Gastrocnemius medialis (tissue), 4 donors: ENCODE data around the gene CD22.

Experiments
- POLR2A ChIP-seq, 2 donors: fragments of 450-650 bp; IDR thresholded peaks; one replicate each; pipeline ENCODE4 v1.6.1; 2017; ENCODE audit warnings: antibody characterized with exemption in 2 of 2, mild to moderate bottlenecking in 2 of 2, moderate library complexity in 2 of 2
- TF ChIP-seq, protein P1 (sequence below), 5 experiments: fragments of 450-650 bp in 3 of 5; fragments of 200-600 bp in 2 of 5; sonication (generic) in 2 of 5; IDR thresholded peaks in 4 of 5; conservative IDR thresholded peaks in 1 of 5; 1 replicate in 4 of 5; 2 replicates in 1 of 5; pipeline ENCODE4 v1.5.1; 2016 to 2019; ENCODE audit warnings: antibody characterized with exemption in 5 of 5, mild to moderate bottlenecking in 3 of 5, moderate library complexity in 3 of 5

DNA sequence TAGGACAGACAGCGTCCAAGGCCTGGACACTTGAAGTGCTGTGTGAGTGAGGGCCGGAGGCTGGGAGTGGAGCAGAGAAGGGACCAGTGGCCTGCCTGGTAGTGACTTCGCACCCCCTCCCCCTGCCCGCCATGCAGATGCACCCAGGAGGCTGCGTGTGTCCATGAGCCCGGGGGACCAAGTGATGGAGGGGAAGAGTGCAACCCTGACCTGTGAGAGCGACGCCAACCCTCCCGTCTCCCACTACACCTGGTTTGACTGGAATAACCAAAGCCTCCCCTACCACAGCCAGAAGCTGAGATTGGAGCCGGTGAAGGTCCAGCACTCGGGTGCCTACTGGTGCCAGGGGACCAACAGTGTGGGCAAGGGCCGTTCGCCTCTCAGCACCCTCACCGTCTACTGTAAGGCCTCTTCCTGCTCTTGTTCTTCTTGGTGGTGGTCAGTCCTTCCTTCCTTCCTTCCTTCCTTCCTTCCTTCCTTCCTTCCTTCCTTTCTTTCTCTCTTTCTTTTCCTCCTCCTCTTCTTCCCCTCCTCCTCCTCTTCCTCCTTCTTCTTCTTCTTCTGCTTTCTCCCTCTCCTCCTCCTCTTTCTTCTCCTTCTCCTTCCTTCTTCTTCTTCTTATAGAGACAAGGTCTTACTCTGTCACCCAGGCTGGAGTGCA, 12.7 kb downstream of the CD22 start:
- TF ChIP-seq, protein P1, sequence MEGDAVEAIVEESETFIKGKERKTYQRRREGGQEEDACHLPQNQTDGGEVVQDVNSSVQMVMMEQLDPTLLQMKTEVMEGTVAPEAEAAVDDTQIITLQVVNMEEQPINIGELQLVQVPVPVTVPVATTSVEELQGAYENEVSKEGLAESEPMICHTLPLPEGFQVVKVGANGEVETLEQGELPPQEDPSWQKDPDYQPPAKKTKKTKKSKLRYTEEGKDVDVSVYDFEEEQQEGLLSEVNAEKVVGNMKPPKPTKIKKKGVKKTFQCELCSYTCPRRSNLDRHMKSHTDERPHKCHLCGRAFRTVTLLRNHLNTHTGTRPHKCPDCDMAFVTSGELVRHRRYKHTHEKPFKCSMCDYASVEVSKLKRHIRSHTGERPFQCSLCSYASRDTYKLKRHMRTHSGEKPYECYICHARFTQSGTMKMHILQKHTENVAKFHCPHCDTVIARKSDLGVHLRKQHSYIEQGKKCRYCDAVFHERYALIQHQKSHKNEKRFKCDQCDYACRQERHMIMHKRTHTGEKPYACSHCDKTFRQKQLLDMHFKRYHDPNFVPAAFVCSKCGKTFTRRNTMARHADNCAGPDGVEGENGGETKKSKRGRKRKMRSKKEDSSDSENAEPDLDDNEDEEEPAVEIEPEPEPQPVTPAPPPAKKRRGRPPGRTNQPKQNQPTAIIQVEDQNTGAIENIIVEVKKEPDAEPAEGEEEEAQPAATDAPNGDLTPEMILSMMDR (IDR thresholded peaks at IDR 0.05 in 4 of 5, conservative IDR thresholded peaks at IDR 0.05 in 1 of 5): no peak
- TF ChIP-seq POLR2A (IDR thresholded peaks at IDR 0.05): no peak
